K562 (cell line): Measurements from ENCODE around the gene INO80E. TPM values are rescaled to one million over a fixed set of nuclear protein-coding genes. Genes with fewer than 3 reads are reported as not detected.

ENCODE experiments used
- CHD7 ChIP-seq: fragments of 200-600 bp; sonication (generic); IDR thresholded peaks from one replicate; pipeline ENCODE4 v1.6.1; 2012; ENCODE audit warnings: mild to moderate bottlenecking, low read depth, low read length, inconsistent platforms
- DDX20 ChIP-seq: fragments of 450-650 bp; IDR thresholded peaks from 2 replicates; pipeline ENCODE4 v1.6.1; 2016; ENCODE audit warnings: missing genetic modification characterization, low read depth, mild to moderate bottlenecking, missing compliant biosample characterization, moderate library complexity
- DIDO1 ChIP-seq: fragments of 450-650 bp; IDR thresholded peaks from 2 replicates; pipeline ENCODE4 v1.6.1; 2016; ENCODE audit warnings: low read depth, missing biosample characterization, missing genetic modification characterization
- ELK1 ChIP-seq: sonication (generic); formaldehyde crosslinking; IDR thresholded peaks from 2 replicates; pipeline ENCODE4 v1.8.1; 2022; ENCODE audit warnings: missing genetic modification reagents
- MECOM ChIP-seq: fragments of 250-450 bp; sonication (Bioruptor Pico); IDR thresholded peaks from 2 replicates; pipeline ENCODE4 v1.8.0; 2022; ENCODE audit warnings: inconsistent platforms
- MXI1 ChIP-seq: IDR thresholded peaks from 2 replicates; pipeline ENCODE4 v1.6.1; 2011; ENCODE audit warnings: low read depth, mild to moderate bottlenecking, improper control_type of control experiment, low read length
- NBN ChIP-seq: fragments of 450-650 bp; IDR thresholded peaks from 2 replicates; pipeline ENCODE4 v1.6.1; 2016; ENCODE audit warnings: low read depth, mild to moderate bottlenecking
- NFIX ChIP-seq: fragments of 250-450 bp; sonication (Bioruptor Pico); IDR thresholded peaks from 2 replicates; pipeline ENCODE4 v1.4.0; 2020; ENCODE audit warnings: low read depth, mild to moderate bottlenecking, moderate library complexity
- SREBF1 ChIP-seq: fragments of 150-350 bp; IDR thresholded peaks from 2 replicates; pipeline ENCODE4 v1.6.1; 2014; ENCODE audit warnings: antibody characterized with exemption, low read depth, low read length, borderline replicate concordance
- TAF1 ChIP-seq: IDR thresholded peaks from 2 replicates; pipeline ENCODE4 v1.6.1; 2011; ENCODE audit warnings: mild to moderate bottlenecking, low read length, moderate library complexity; ENCODE audit not compliant: insufficient read depth, control insufficient read depth, severe bottlenecking; ENCODE audit errors: extremely low read depth
- TARDBP ChIP-seq: fragments of 450-650 bp; IDR thresholded peaks from 2 replicates; pipeline ENCODE4 v1.6.1; 2016
- TEAD4 ChIP-seq, 2 experiments: sonication (generic) in 1 of 2; formaldehyde crosslinking in 1 of 2; IDR thresholded peaks; 2 replicates each; pipeline versions ENCODE4 v1.6.1 to v1.8.0; 2012 to 2022; ENCODE audit warnings: borderline replicate concordance in 1 of 2, inconsistent platforms in 1 of 2, low read length in 1 of 2, mild to moderate bottlenecking in 1 of 2, missing genetic modification reagents in 1 of 2
- ZBED1 ChIP-seq: IDR thresholded peaks from 2 replicates; pipeline ENCODE4 v1.6.1; 2014
- ZNF140 ChIP-seq: fragments of 250-450 bp; sonication (Bioruptor Pico); IDR thresholded peaks from 2 replicates; pipeline ENCODE4 v1.8.0; 2021; ENCODE audit warnings: moderate library complexity, mild to moderate bottlenecking, inconsistent platforms
- ZNF707 ChIP-seq: fragments of 250-450 bp; sonication (Bioruptor Pico); conservative IDR thresholded peaks from 2 replicates; pipeline ENCODE4 v1.8.0; 2022; ENCODE audit warnings: inconsistent platforms, mild to moderate bottlenecking, moderate library complexity
- ZNF830 ChIP-seq: fragments of 250-450 bp; sonication (Bioruptor Pico); IDR thresholded peaks from 2 replicates; pipeline ENCODE4 v1.5.0; 2021; ENCODE audit warnings: mild to moderate bottlenecking
- polyA plus RNA-seq, 8 experiments: library from polyadenylated mRNA; depleted of rRNA in 4 of 8; stranded (reverse) in 5 of 8; unstranded in 3 of 8; fragments of >200 nt; fragmentation: Nextera tagmentation in 2 of 8; fragmentation: Illumina TruSeq in 1 of 8; extraction: Ambion mirVana in 2 of 8; extraction: Trizol in 1 of 8; gene quantifications; 2 replicates each; pipeline versions ENCODE4 v1.2.1 to v1.2.3, GENCODE V29; 2011 to 2014; ENCODE audit warnings: inconsistent platforms in 1 of 8, missing spikeins in 1 of 8
- total RNA-seq, 7 experiments: library from RNA; depleted of rRNA in 6 of 7; stranded (reverse); fragments of >200 nt in 6 of 7; fragmentation: Illumina TruSeq in 2 of 7; extraction: Trizol in 2 of 7; gene quantifications; 2 replicates each; pipeline versions ENCODE4 v1.2.1 to v1.2.3, GENCODE V29; 2011 to 2021; ENCODE audit warnings: low replicate concordance in 1 of 7

Gene INO80E
- total and polyA plus RNA-seq, 9 of the 15 experiments (the other 6 are each of a cell fraction or from before 2014, with no cell fraction given): 0.31 to 102 (median 49.3) TPM

GRCh38 chr16:29995911-29996765, at the start of gene INO80E (continued):
- TF ChIP-seq CHD7 (no peak), ZNF140 (no peak), NFIX (no peak), DDX20 (tag) (no peak), ELK1 (no peak), ZNF707 (CRISPR knock-in tag) (no peak), DIDO1 (peak; percentile 37), ZBED1 (no peak), TAF1 (peak; percentile 76), ZNF830 (CRISPR knock-in tag) (no peak), TEAD4 (IDR thresholded peaks at IDR 0.05; ENCODE audit: low read length) (no peak), TEAD4 (CRISPR knock-in tag; IDR thresholded peaks at IDR 0.05; ENCODE audit: borderline replicate concordance) (no peak), MECOM (CRISPR knock-in tag) (no peak), TARDBP (no peak; the same call in 1 of the 2 replicates), MXI1 (0 out of 2 replicates have a peak, but pooled peaks have one; percentile 51), NBN (no peak), SREBF1 (no peak)
